ENCODE measurements around the gene MFN2. TPM values are rescaled to one million over a fixed set of nuclear protein-coding genes. Genes with fewer than 3 reads are reported as not detected.

MFN2 gene
- 10 to 100 TPM; 40.9 to 80.6 (median 71.0) TPM for total RNA-seq

DNA sequence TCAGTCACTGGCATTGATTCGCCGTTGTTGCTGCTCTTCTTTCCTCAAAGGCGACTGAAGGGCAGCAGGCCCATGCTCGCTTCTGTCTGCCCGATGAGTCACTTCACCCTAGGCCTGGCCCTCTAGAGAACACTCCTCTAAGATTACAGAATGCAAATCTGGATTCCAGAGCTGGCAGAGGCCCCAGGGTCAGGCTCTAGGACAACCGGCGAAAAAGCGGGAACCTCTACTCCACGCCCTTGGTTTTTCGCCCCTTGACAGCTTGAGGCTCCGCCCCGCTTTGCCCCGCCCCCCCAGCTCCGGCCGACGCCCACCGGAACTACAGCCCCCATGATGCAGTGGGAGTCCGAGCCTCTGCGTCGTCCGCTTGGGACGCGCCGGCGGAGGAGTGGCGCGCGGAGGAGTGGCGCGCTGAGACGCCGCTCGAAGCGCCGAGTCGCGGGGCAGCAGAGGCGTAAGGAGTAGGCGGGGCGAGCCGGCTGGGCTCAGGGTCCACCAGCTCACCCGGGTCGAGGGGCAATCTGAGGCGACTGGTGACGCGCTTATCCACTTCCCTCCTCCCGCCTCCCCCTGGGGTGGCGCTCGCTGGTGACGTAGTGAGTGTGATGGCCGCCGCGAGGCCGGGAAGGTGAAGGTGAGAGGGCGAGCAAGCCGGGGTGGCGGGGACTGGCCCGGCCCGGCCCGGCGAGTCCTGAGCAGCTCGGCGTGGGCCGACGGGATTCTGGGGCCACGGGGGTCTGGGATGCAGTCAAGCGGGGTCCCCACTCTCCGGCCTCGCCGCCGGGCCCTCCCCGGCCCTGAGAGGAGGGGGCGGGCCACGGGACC is at the start of gene MFN2:
MFN2 (plus strand) TSS at position 594 of the 825 bp plus-strand sequence. CDS start 8,725 bp downstream, outside the sequence.
- H3K9me3 ChIP-seq, result no peaks in the 10 kb centered on the region
- H3K4me3 ChIP-seq, result peak within 1 kb of the TSS; percentile 48 to 96 (median 88)
- 1 to 8% methylated on average over 5 to 42 of the region's 74 CpGs for WGBS, 2 donors
- H3K36me3 ChIP-seq, result peaks cover 0 to 39% (median 23%) of the 10 kb centered on the region in 4 donors
- H3K27me3 ChIP-seq, result no peaks in the 10 kb centered on the region
- H3K4me1 ChIP-seq, result peaks cover 20 to 49% (median 32%) of the 10 kb centered on the region in 4 donors
- TF ChIP-seq POLR2A (IDR thresholded peaks at IDR 0.05), result peak in 2 of 4 donors; percentile 45 to 64
- peak; percentile 84 to 91 for TF ChIP-seq POLR2AphosphoS5 (IDR thresholded peaks at IDR 0.05)
- TF ChIP-seq, protein P1, sequence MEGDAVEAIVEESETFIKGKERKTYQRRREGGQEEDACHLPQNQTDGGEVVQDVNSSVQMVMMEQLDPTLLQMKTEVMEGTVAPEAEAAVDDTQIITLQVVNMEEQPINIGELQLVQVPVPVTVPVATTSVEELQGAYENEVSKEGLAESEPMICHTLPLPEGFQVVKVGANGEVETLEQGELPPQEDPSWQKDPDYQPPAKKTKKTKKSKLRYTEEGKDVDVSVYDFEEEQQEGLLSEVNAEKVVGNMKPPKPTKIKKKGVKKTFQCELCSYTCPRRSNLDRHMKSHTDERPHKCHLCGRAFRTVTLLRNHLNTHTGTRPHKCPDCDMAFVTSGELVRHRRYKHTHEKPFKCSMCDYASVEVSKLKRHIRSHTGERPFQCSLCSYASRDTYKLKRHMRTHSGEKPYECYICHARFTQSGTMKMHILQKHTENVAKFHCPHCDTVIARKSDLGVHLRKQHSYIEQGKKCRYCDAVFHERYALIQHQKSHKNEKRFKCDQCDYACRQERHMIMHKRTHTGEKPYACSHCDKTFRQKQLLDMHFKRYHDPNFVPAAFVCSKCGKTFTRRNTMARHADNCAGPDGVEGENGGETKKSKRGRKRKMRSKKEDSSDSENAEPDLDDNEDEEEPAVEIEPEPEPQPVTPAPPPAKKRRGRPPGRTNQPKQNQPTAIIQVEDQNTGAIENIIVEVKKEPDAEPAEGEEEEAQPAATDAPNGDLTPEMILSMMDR (IDR thresholded peaks at IDR 0.05), result peak in 2 of 6 experiments; percentile 13 to 28
- peak in 1 of 4 donors; percentile 7 for TF ChIP-seq EP300 (IDR thresholded peaks at IDR 0.05)
- ATAC-seq (ENCODE audit: low FRiP score in 2 of 2) (peak; percentile 98), DNase-seq (peak; percentile 96 to 99)
- peak within 1 kb of the TSS; percentile 94 to 98 (median 97) for H3K27ac ChIP-seq

DNA sequence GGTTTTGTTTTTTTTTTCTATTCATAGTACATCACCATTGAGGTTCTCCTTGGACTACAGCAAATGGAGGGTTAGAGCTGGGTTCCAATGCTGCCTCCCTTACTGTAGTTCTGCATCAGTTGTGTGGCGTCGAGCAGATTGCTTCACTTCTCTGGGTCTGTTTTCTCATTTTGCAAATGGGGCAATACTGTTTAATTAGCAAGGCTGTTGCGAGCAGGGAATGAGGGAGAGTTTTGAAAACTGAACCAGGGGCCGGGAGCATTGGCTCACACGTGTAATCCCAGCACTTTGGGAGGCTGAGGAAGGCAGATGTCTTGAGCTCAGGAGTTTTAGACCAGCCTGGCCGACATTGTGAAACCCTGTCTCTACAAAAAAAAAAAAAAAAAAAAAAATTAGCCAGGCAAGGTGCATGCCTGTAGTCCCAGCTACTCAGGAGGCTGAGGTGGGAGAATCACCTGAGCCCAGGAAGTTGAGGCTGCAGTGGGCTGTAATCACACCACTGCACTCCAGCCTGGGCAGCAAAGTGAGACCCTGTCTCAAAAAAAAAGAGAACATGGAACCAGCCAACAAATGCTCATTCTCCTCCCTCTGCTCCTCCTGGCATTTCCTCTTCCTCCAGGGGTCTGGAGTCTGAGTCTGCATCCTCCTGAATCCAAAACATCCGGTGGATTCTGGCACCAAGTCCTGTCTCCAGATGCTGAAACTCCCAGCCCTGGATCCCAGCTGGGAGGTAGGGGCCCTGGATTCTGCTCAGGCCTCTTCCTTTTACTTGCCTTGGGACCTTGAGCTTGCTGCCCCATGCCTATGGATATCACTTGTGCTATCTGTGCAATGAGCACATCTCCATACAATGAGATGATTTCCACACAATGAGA is 49.4 kb upstream of the MFN2 start:
- 41 to 48% methylated on average over 7 of the region's 7 CpGs for WGBS, 2 donors
- Histone ChIP-seq H3K4me1 (peaks cover 43 to 52% (median 47%) of the 10 kb centered on the region in 4 donors), H3K9me3 (no peaks in the 10 kb centered on the region), H3K36me3 (no peaks in the 10 kb centered on the region), H3K27me3 (no peaks in the 10 kb centered on the region), H3K4me3 (no peak overlapping the region), H3K27ac (peak overlapping the region in 2 of 4 donors; percentile 69 to 74)
- DNase-seq (no peak), ATAC-seq (ENCODE audit: low FRiP score in 2 of 2) (no peak)
- TF ChIP-seq POLR2AphosphoS5 (IDR thresholded peaks at IDR 0.05) (peak in 1 of 2 donors; percentile 38), POLR2A (IDR thresholded peaks at IDR 0.05) (no peak)

DNA sequence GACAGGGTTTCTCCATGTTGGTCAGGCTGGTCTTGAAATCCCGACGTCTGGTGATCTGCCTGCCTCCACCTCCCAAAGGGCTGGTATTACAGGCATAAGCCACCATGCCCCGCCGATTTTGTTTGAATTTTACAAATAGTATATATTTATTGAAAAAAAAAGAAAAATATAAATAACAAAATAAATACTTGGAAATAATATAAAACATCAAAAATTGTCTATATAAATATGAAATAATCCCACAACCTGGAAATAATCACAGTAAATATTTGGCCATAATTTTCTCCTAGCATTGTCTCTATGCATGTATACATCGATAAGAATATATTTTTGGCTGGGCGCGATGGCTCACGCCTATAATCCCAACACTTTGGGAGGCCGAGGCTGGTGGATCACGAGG is 48.4 kb upstream of the MFN2 start:
- Histone ChIP-seq H3K27ac (peak overlapping the region in 2 of 4 donors; percentile 4 to 69), H3K27me3 (no peaks in the 10 kb centered on the region), H3K9me3 (no peaks in the 10 kb centered on the region), H3K36me3 (no peaks in the 10 kb centered on the region), H3K4me3 (no peak overlapping the region), H3K4me1 (peaks cover 43 to 53% (median 48%) of the 10 kb centered on the region in 4 donors)
- TF ChIP-seq, protein P1 (IDR thresholded peaks at IDR 0.05), result no peak
- DNase-seq, result no peak
- WGBS, 2 donors, result 90 to 91% methylated on average over 10 of the region's 10 CpGs
- ATAC-seq (ENCODE audit: low FRiP score in 2 of 2), result no peak

DNA sequence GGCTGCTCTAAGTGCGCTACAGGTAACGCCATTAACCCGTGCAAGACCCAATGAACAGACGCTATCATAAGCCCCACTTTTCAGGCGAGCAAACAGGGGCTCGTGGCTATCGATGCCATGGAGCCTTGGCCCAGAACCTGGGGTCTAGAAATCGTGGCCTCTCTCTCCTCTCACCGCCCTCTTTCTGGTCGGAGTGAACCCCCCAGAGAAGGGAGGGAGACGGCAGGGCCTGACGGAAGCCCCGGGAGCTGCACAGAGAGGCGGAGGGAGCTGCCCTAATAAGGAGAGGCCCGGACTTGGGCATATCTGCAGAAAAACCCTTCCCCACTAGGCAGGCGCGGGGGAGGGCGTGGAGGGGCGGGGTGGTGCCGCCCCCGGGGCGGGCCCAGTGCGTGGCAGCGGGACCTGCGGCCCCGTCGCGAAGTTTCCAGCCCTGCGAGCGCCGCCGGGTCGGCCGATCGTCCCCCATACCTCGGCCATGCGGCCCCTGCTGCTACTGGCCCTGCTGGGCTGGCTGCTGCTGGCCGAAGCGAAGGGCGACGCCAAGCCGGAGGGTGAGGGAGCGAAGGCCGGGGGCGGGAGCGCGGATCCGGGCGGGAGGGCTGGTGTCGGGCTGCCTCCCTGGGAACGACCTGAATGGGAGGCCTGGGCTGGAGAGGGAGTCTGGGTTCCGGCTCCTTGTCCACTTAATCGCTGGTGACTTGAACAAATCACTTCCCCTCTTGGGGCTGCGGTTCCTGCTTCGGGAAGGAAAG is 45.8 kb upstream of the MFN2 start, which contains the start of gene PLOD1:
PLOD1 (plus strand) TSS at position 416 of the 755 bp plus-strand sequence; CDS start at position 479, 63 bp downstream.
- peak; percentile 93 to 98 for DNase-seq
- no peaks in the 10 kb centered on the region for H3K27me3 ChIP-seq

More for the DNA sequence above, 45.8 kb upstream of the MFN2 start, which contains the start of gene PLOD1:
- peak within 1 kb of the TSS; percentile 76 to 93 (median 86) for H3K27ac ChIP-seq
- no peaks in the 10 kb centered on the region for H3K9me3 ChIP-seq
- TF ChIP-seq POLR2AphosphoS5 (IDR thresholded peaks at IDR 0.05) (peak; percentile 50 to 74), POLR2A (IDR thresholded peaks at IDR 0.05) (peak in 2 of 4 donors; percentile 41 to 78), EP300 (IDR thresholded peaks at IDR 0.05) (no peak)
- TF ChIP-seq, protein P1 (IDR thresholded peaks at IDR 0.05), result no peak
- peak within 1 kb of the TSS; percentile 72 to 86 (median 76) for H3K4me3 ChIP-seq
- peak; percentile 96 to 99 for ATAC-seq (ENCODE audit: low FRiP score in 2 of 2)
- H3K4me1 ChIP-seq, result peaks cover 41 to 54% (median 45%) of the 10 kb centered on the region in 4 donors
- 0% methylated on average over 9 to 25 of the region's 55 CpGs for WGBS, 2 donors
- H3K36me3 ChIP-seq, result peaks cover 0 to 9% (median 2%) of the 10 kb centered on the region in 4 donors
